GM12891 (cell line): ENCODE results near the gene C10orf95.

Experiments
- DNase-seq: peaks from one replicate; pipeline ENCODE4 v3.0.0; 2011; ENCODE audit warnings: low spot score; ENCODE audit not compliant: insufficient read length
- FAIRE-seq: peaks from 2 replicates; lab custom pipeline; 2011; peaks lifted over from hg19 to GRCh38; lab: Jason Lieb, UNC
- PAX5 ChIP-seq: IDR thresholded peaks from 2 replicates; pipeline ENCODE4 v1.6.1; 2011; ENCODE audit warnings: low read length, moderate library complexity, mild to moderate bottlenecking; ENCODE audit not compliant: insufficient read depth, severe bottlenecking
- POLR2A ChIP-seq: IDR thresholded peaks from 2 replicates; pipeline ENCODE4 v1.6.1; 2011; ENCODE audit warnings: low read depth, low read length, control low read depth
- POLR2AphosphoS5 ChIP-seq: IDR thresholded peaks from 2 replicates; pipeline ENCODE4 v1.6.1; 2011; ENCODE audit warnings: low read depth, low read length, control low read depth
- POU2F2 ChIP-seq: IDR thresholded peaks from 2 replicates; pipeline ENCODE4 v1.6.1; 2011; ENCODE audit warnings: low read depth, mild to moderate bottlenecking, control low read depth, low read length, moderate library complexity
- SPI1 ChIP-seq: IDR thresholded peaks from 2 replicates; pipeline ENCODE4 v1.6.1; 2011; ENCODE audit warnings: low read depth, low read length, control low read depth
- TAF1 ChIP-seq: IDR thresholded peaks from 2 replicates; pipeline ENCODE4 v1.6.1; 2011; ENCODE audit warnings: low read depth, low read length, control low read depth

C10orf95 gene

GRCh38 chr10:102416695-102417094, 34.6 kb downstream of the C10orf95 start:
- DNase-seq (no peak), FAIRE-seq (no peak)
- TF ChIP-seq SPI1 (no peak), PAX5 (no peak), POLR2AphosphoS5 (no peak), TAF1 (no peak), POLR2A (no peak), POU2F2 (no peak)

- no peak for TF ChIP-seq TAF1
- TF ChIP-seq POU2F2: no peak
- TF ChIP-seq POLR2AphosphoS5: no peak
- TF ChIP-seq POLR2A: no peak
- no peak for TF ChIP-seq PAX5
- no peak for TF ChIP-seq SPI1
- FAIRE-seq: no peak
- DNase-seq: no peak
Observed at GRCh38 chr10:102416283-102416682, 35.1 kb downstream of the C10orf95 start.

GRCh38 chr10:102414749-102415148, 36.6 kb downstream of the C10orf95 start:
- DNase-seq: no peak
- TF ChIP-seq POLR2AphosphoS5: no peak
- FAIRE-seq: no peak

- FAIRE-seq: no peak
Observed at GRCh38 chr10:102413806-102414561, 37.4 kb downstream of the C10orf95 start.

GRCh38 chr10:102413053-102413705, 38.2 kb downstream of the C10orf95 start:
- DNase-seq (peak; percentile 82), FAIRE-seq (peak; percentile 65)
- TF ChIP-seq PAX5 (no peak), POLR2A (no peak), TAF1 (no peak), SPI1 (no peak), POU2F2 (no peak), POLR2AphosphoS5 (no peak)

More at GRCh38 chr10:102413806-102414561, 37.4 kb downstream of the C10orf95 start:
- TF ChIP-seq TAF1 (no peak), POLR2AphosphoS5 (no peak), POU2F2 (no peak), SPI1 (no peak), PAX5 (no peak), POLR2A (no peak)
- no peak for DNase-seq

GRCh38 chr10:102412293-102412692, 39.0 kb downstream of the C10orf95 start:
- no peak for TF ChIP-seq POLR2A
- no peak for FAIRE-seq

GRCh38 chr10:102411341-102412255, 39.7 kb downstream of the C10orf95 start:
- DNase-seq (no peak), FAIRE-seq (no peak)
- TF ChIP-seq POLR2A: no peak
- no peak for TF ChIP-seq SPI1
- no peak for TF ChIP-seq PAX5
- no peak for TF ChIP-seq TAF1
- no peak for TF ChIP-seq POU2F2
- TF ChIP-seq POLR2AphosphoS5: no peak

More at GRCh38 chr10:102412293-102412692, 39.0 kb downstream of the C10orf95 start:
- DNase-seq: no peak

- TF ChIP-seq SPI1 (no peak), POU2F2 (no peak), TAF1 (no peak), POLR2A (0 out of 2 replicates have a peak, but pooled peaks have one; percentile 2)
- FAIRE-seq (no peak), DNase-seq (peak; percentile 45)
Observed at GRCh38 chr10:102410429-102411073, 40.8 kb downstream of the C10orf95 start.
